IMR-90 (cell line): ENCODE data around the gene BNIP5. TPM values are rescaled to one million over a fixed set of nuclear protein-coding genes. Genes with fewer than 3 reads are reported as not detected.

Source experiments
- ATAC-seq: fragments of 200-7000 bp; cut with Tn5 transposase; 2 replicates; pipeline ENCODE4 v1.9.1; 2020; ENCODE audit warnings: low read depth, mild to moderate bottlenecking, moderate library complexity
- BruUV-seq: library from RNA; stranded (reverse); fragments of 400-500 nt; replicated peaks from 2 replicates; lab custom pipeline; 2021; lab: Mats Ljungman, UMichigan
- CTCF ChIA-PET: fragments of 300-600 bp; formaldehyde crosslinking; extraction: SDS; loops from one replicate; lab custom pipeline; 2021; ENCODE audit warnings: antibody characterized with exemption; lab: Yijun Ruan, JAX
- POLR2A ChIA-PET: fragments of 300-600 bp; sonication (Branson Sonifier 250); formaldehyde crosslinking; loops from one replicate; lab custom pipeline; 2022; ENCODE audit warnings: antibody characterized with exemption; ENCODE audit not compliant: unreplicated experiment; lab: Charles Lee
- DNase-seq: peaks from one replicate; pipeline ENCODE4 v3.0.0; 2013
- H2AFZ ChIP-seq: replicated peaks from 2 replicates; pipeline ENCODE3; 2013; ENCODE audit warnings: low read length, mild to moderate bottlenecking; ENCODE audit not compliant: poor library complexity
- H2AK5ac ChIP-seq: 2 replicates; pipeline ENCODE4 v1.6.1; 2013; ENCODE audit warnings: low read depth, low read length, inconsistent platforms
- H2AK9ac ChIP-seq: replicated peaks from 2 replicates; pipeline ENCODE3; 2013; ENCODE audit warnings: mild to moderate bottlenecking, low read depth, low read length, moderate library complexity; ENCODE audit not compliant: poor library complexity
- H2BK120ac ChIP-seq: 2 replicates; pipeline ENCODE4 v1.6.1; 2013; ENCODE audit warnings: low read depth, low read length, inconsistent platforms
- H2BK15ac ChIP-seq: 3 replicates; pipeline ENCODE4 v1.6.1; 2013; ENCODE audit warnings: low read depth, low read length, inconsistent platforms
- H2BK20ac ChIP-seq: 2 replicates; pipeline ENCODE4 v1.6.1; 2013; ENCODE audit warnings: low read depth, mild to moderate bottlenecking, inconsistent platforms, low read length, moderate library complexity
- H2BK5ac ChIP-seq: 2 replicates; pipeline ENCODE4 v1.6.1; 2013; ENCODE audit warnings: mild to moderate bottlenecking, low read depth, low read length, inconsistent platforms; ENCODE audit not compliant: poor library complexity, severe bottlenecking
- H3K14ac ChIP-seq: replicated peaks from 2 replicates; pipeline ENCODE4 v1.6.1; 2013; ENCODE audit warnings: low read depth, low read length, inconsistent platforms
- H3K18ac ChIP-seq: 2 replicates; pipeline ENCODE4 v1.6.1; 2013; ENCODE audit warnings: low read depth, low read length, control low read depth
- H3K23ac ChIP-seq: 2 replicates; pipeline ENCODE4 v1.6.1; 2013; ENCODE audit warnings: low read depth, low read length, inconsistent platforms
- H3K27ac ChIP-seq: 2 replicates; pipeline ENCODE4 v1.5.1; 2013; ENCODE audit warnings: mild to moderate bottlenecking, control low read depth, low read length; ENCODE audit not compliant: insufficient read depth
- H3K27me3 ChIP-seq: 2 replicates; pipeline ENCODE4 v1.6.1; 2013; ENCODE audit warnings: low read length; ENCODE audit not compliant: control insufficient read depth, insufficient read depth
- H3K36me3 ChIP-seq: 2 replicates; pipeline ENCODE4 v1.6.1; 2013; ENCODE audit warnings: low read length, mixed read lengths; ENCODE audit not compliant: control insufficient read depth, insufficient read depth
- H3K4ac ChIP-seq: 2 replicates; pipeline ENCODE4 v1.6.1; 2013; ENCODE audit warnings: low read depth, low read length, inconsistent platforms
- H3K4me1 ChIP-seq: 2 replicates; pipeline ENCODE4 v1.6.1; 2013; ENCODE audit warnings: low read length, mixed read lengths; ENCODE audit not compliant: control insufficient read depth, insufficient read depth
- H3K4me2 ChIP-seq: 2 replicates; pipeline ENCODE4 v1.6.1; 2013; ENCODE audit warnings: low read depth, mild to moderate bottlenecking, control low read depth, low read length, moderate library complexity
- H3K4me3 ChIP-seq: 2 replicates; pipeline ENCODE4 v1.5.1; 2013; ENCODE audit warnings: low read depth, mild to moderate bottlenecking, control low read depth, low read length, moderate library complexity; ENCODE audit not compliant: insufficient read depth
- H3K56ac ChIP-seq: 2 replicates; pipeline ENCODE4 v1.6.1; 2013; ENCODE audit warnings: low read length, inconsistent platforms; ENCODE audit not compliant: insufficient read depth; ENCODE audit errors: extremely low read depth
- H3K79me1 ChIP-seq, 2 experiments: 2 replicates each; pipeline ENCODE4 v1.6.1; 2013; ENCODE audit warnings: low read length in 2 of 2, inconsistent platforms in 1 of 2, low read depth in 1 of 2
- H3K9ac ChIP-seq: 2 replicates; pipeline ENCODE4 v1.6.1; 2013; ENCODE audit warnings: low read depth, low read length, control low read depth
- H3K9me1 ChIP-seq: 2 replicates; pipeline ENCODE4 v1.6.1; 2013; ENCODE audit warnings: low read length, inconsistent platforms; ENCODE audit not compliant: insufficient read depth
- H3K9me3 ChIP-seq: 2 replicates; pipeline ENCODE4 v1.6.1; 2013; ENCODE audit warnings: low read length; ENCODE audit not compliant: control insufficient read depth, insufficient read depth
- H4K20me1 ChIP-seq: 2 replicates; pipeline ENCODE4 v1.6.1; 2013; ENCODE audit warnings: low read length, inconsistent platforms; ENCODE audit not compliant: insufficient read depth
- H4K5ac ChIP-seq: 2 replicates; pipeline ENCODE4 v1.6.1; 2013; ENCODE audit warnings: mild to moderate bottlenecking, low read depth, low read length, control low read depth
- H4K8ac ChIP-seq, 2 experiments: 2 replicates each; pipeline ENCODE4 v1.6.1; 2013; ENCODE audit warnings: low read depth in 2 of 2, low read length in 2 of 2, control low read depth in 1 of 2, inconsistent platforms in 1 of 2
- H4K91ac ChIP-seq: 2 replicates; pipeline ENCODE4 v1.6.1; 2013; ENCODE audit warnings: low read depth, low read length, inconsistent platforms; ENCODE audit not compliant: insufficient read depth
- BHLHE40 ChIP-seq: fragments of 150-350 bp; IDR thresholded peaks from 2 replicates; pipeline ENCODE4 v1.6.1; 2016; ENCODE audit warnings: mild to moderate bottlenecking, low read depth, low read length
- CEBPB ChIP-seq: IDR thresholded peaks from 2 replicates; pipeline ENCODE4 v1.6.1; 2012; ENCODE audit warnings: low read depth, low read length, improper control_type of control experiment
- CHD1 ChIP-seq: IDR thresholded peaks from 2 replicates; pipeline ENCODE4 v1.6.1; 2012; ENCODE audit warnings: low read depth, low read length, improper control_type of control experiment
- CTCF ChIP-seq: conservative IDR thresholded peaks from 2 replicates; pipeline ENCODE4 v1.5.1; 2012; ENCODE audit warnings: mild to moderate bottlenecking, low read depth, low read length, improper control_type of control experiment
- ELK1 ChIP-seq: fragments of 150-350 bp; IDR thresholded peaks from 2 replicates; pipeline ENCODE4 v1.6.1; 2016; ENCODE audit warnings: low read depth, mild to moderate bottlenecking, low read length, moderate library complexity, borderline replicate concordance
- FOS ChIP-seq: fragments of 150-350 bp; IDR thresholded peaks from 2 replicates; pipeline ENCODE4 v1.6.1; 2016; ENCODE audit warnings: low read depth, low read length
- MAFK ChIP-seq: IDR thresholded peaks from 2 replicates; pipeline ENCODE4 v1.6.1; 2012; ENCODE audit warnings: low read depth, low read length, improper control_type of control experiment
- MAZ ChIP-seq: IDR thresholded peaks from 2 replicates; pipeline ENCODE4 v1.6.1; 2012; ENCODE audit warnings: low read depth, mild to moderate bottlenecking, low read length, improper control_type of control experiment, moderate library complexity, borderline replicate concordance
- MXI1 ChIP-seq: IDR thresholded peaks from 2 replicates; pipeline ENCODE4 v1.6.1; 2012; ENCODE audit warnings: low read depth, mild to moderate bottlenecking, low read length, moderate library complexity, borderline replicate concordance
- NFE2L2 ChIP-seq: fragments of 150-350 bp; IDR thresholded peaks from 2 replicates; pipeline ENCODE4 v1.6.1; 2016; ENCODE audit warnings: low read depth, mild to moderate bottlenecking, low read length
- POLR2A ChIP-seq: IDR thresholded peaks from 2 replicates; pipeline ENCODE4 v1.6.1; 2012; ENCODE audit warnings: mild to moderate bottlenecking, low read depth, low read length
- RAD21 ChIP-seq: IDR thresholded peaks from 2 replicates; pipeline ENCODE4 v1.6.1; 2012; ENCODE audit warnings: low read length, improper control_type of control experiment
- RCOR1 ChIP-seq: IDR thresholded peaks from 2 replicates; pipeline ENCODE4 v1.6.1; 2012; ENCODE audit warnings: mild to moderate bottlenecking, low read length, improper control_type of control experiment; ENCODE audit not compliant: insufficient replicate concordance
- RFX5 ChIP-seq: IDR thresholded peaks from 2 replicates; pipeline ENCODE4 v1.8.0; 2012; ENCODE audit warnings: low read depth, mild to moderate bottlenecking, low read length, moderate library complexity
- SMC3 ChIP-seq: fragments of 150-350 bp; IDR thresholded peaks from 2 replicates; pipeline ENCODE4 v1.6.1; 2016; ENCODE audit warnings: low read depth, mild to moderate bottlenecking, antibody characterized with exemption, low read length, moderate library complexity
- WGBS, 2 experiments: methylation state at CpG; one replicate each; pipeline versions ENCODE4 v1.1.5 to v1.1.7; 2013; ENCODE audit warnings: missing lambda C conversion rate in 2 of 2; ENCODE audit not compliant: insufficient read length in 1 of 2; ENCODE audit errors: extremely low coverage in 2 of 2; 5-methylcytosine and 5-hydroxymethylcytosine counted together
- dilution Hi-C: fragments of 300-500 bp; cut with HindIII; formaldehyde crosslinking; loops from one replicate; pipeline ENCODE4 v1.14.3; 2018; ENCODE audit warnings: low sequenced_read_pairs; ENCODE audit not compliant: unreplicated experiment
- in situ Hi-C: fragments of 300-500 bp; cut with MboI; formaldehyde crosslinking; loops from 3 replicates; pipeline ENCODE4 v1.14.3; 2019; ENCODE audit warnings: low sequenced_read_pairs, inconsistent platforms, mixed read lengths
- intact Hi-C: fragments of 100-400 bp; cut with micrococcal nuclease; formaldehyde crosslinking; loops from 2 replicates; pipeline ENCODE4 v1.10.0; 2022
- polyA plus RNA-seq, 3 experiments: library from polyadenylated mRNA; depleted of rRNA; stranded (reverse); fragments of >200 nt; gene quantifications; 2 replicates each; pipeline ENCODE4 v1.2.3, GENCODE V29; 2012; ENCODE audit warnings: low replicate concordance in 1 of 3
- total RNA-seq: library from RNA; depleted of rRNA; stranded (reverse); fragments of >200 nt; gene quantifications from 2 replicates; pipeline ENCODE4 v1.2.3, GENCODE V29; 2012
- TF ChIP-seq, protein P1 (sequence below): fragments of 150-350 bp; IDR thresholded peaks from 2 replicates; pipeline ENCODE4 v1.6.1; 2017; ENCODE audit warnings: mild to moderate bottlenecking, antibody characterized with exemption, low read length, low read depth

The BNIP5 gene
- total and polyA plus RNA-seq, 2 of the 4 experiments (the other 2 are of a cell fraction): not detected

DNA sequence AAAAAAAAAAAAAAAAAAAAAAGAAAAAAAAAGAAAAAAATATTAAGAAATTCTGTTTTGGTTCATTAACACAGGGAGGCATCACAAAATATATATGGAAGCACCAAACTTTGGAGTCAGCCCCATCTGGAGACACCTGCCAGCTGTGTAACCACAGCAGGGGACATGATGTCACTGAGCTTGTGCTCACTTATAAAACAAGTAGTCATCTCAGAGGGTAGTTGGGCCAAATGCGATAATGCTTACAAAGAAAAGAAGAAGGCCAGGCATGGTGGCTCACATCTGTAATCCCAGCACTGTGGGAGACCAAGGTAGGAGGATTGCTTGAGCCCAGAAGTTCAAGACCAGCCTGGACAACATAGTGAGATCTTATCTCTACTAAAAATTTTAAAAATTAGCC lies 1.1 kb upstream of the BNIP5 start:
- dilution Hi-C loops: no loop called here
- no TSS peak for BruUV-seq
- in situ Hi-C loops: no loop called here
- no peak overlapping the region for H3K27ac ChIP-seq
- ChIA-PET POLR2A (no interaction called here), CTCF (no interaction called here)
- H4K8ac ChIP-seq: no peak overlapping the region
- peaks cover 72% of the 10 kb centered on the region for H3K27me3 ChIP-seq
- H4K91ac ChIP-seq: no peak overlapping the region
- no peak overlapping the region for H3K56ac ChIP-seq
- H2BK15ac ChIP-seq: no peak overlapping the region
- no peak overlapping the region for H2BK5ac ChIP-seq
- H3K4me2 ChIP-seq: no peak overlapping the region
- no peak overlapping the region for H2AK5ac ChIP-seq
- TF ChIP-seq SMC3 (no peak), RCOR1 (no peak), CTCF (no peak), POLR2A (no peak), RFX5 (no peak), RAD21 (no peak), FOS (no peak), ELK1 (no peak), MXI1 (no peak), BHLHE40 (no peak), MAZ (no peak), NFE2L2 (no peak), CEBPB (no peak), CHD1 (no peak), MAFK (no peak)
- TF ChIP-seq, protein P1, sequence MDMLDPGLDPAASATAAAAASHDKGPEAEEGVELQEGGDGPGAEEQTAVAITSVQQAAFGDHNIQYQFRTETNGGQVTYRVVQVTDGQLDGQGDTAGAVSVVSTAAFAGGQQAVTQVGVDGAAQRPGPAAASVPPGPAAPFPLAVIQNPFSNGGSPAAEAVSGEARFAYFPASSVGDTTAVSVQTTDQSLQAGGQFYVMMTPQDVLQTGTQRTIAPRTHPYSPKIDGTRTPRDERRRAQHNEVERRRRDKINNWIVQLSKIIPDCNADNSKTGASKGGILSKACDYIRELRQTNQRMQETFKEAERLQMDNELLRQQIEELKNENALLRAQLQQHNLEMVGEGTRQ: no peak
- no peak overlapping the region for H3K14ac ChIP-seq
- no peak overlapping the region for H3K23ac ChIP-seq
- ATAC-seq: no peak
- no peaks in the 10 kb centered on the region for H3K36me3 ChIP-seq
- H3K9ac ChIP-seq: no peak overlapping the region
- H4K5ac ChIP-seq: no peak overlapping the region
- no peak overlapping the region for H2BK120ac ChIP-seq
- no peak overlapping the region for H2AFZ ChIP-seq
- H3K4ac ChIP-seq: no peak overlapping the region
- H4K20me1 ChIP-seq: no peaks in the 10 kb centered on the region
- no peak overlapping the region for H2AK9ac ChIP-seq
- H3K9me1 ChIP-seq: 0 out of 2 replicates have a peak, but pooled peaks cover 4% of the 10 kb centered on the region
- intact Hi-C loops: no loop called here
- H2BK20ac ChIP-seq: no peak overlapping the region
- no CpG with 5 or more reads among the region's 1 CpG for WGBS, 2 experiments
- H3K4me3 ChIP-seq: no peak overlapping the region
- no peaks in the 10 kb centered on the region; the same call in 1 of the 2 replicates for H3K9me3 ChIP-seq
- H3K4me1 ChIP-seq: no peaks in the 10 kb centered on the region
- no peaks in the 10 kb centered on the region for H3K79me1 ChIP-seq
- no peak overlapping the region for H3K18ac ChIP-seq
- no peak for DNase-seq
